Endothelial cell of umbilical vein (primary cell): ENCODE data around the gene CCN5. TPM values are rescaled to one million over a fixed set of nuclear protein-coding genes. Genes with fewer than 3 reads are reported as not detected.

Experiments used
- BruUV-seq: library from RNA; stranded (reverse); fragments of 400-500 nt; replicated peaks from 2 replicates; lab custom pipeline; 2021; lab: Mats Ljungman, UMichigan
- CTCF ChIA-PET: fragments of 300-600, 350-600 bp; sonication (Branson Sonifier 250); formaldehyde crosslinking; loops from one replicate; lab custom pipeline; 2021; ENCODE audit warnings: antibody characterized with exemption, inconsistent platforms; lab: Charles Lee
- POLR2A ChIA-PET: fragments of 300-600, 350-600 bp; sonication (Branson Sonifier 250); formaldehyde crosslinking; loops from one replicate; lab custom pipeline; 2021; ENCODE audit warnings: antibody characterized with exemption, inconsistent platforms; lab: Charles Lee
- DNase-seq: peaks from one replicate; pipeline ENCODE4 v3.0.0-alpha.2; 2011; ENCODE audit warnings: low read depth, low spot score
- FAIRE-seq: peaks from 2 replicates; lab custom pipeline; 2011; peaks lifted over from hg19 to GRCh38; lab: Jason Lieb, UNC
- H2AFZ ChIP-seq: 2 replicates; pipeline ENCODE4 v1.6.0; 2012; ENCODE audit warnings: low read depth, low read length, control low read depth, inconsistent platforms
- H3K27ac ChIP-seq: 2 replicates; pipeline ENCODE4 v1.5.1; 2011; ENCODE audit warnings: low read depth, mild to moderate bottlenecking, control low read depth, low read length, moderate library complexity; ENCODE audit not compliant: insufficient read depth
- H3K27me3 ChIP-seq, 2 experiments: 2 replicates each; pipeline versions ENCODE4 v1.6.0 to v1.6.1; 2011; ENCODE audit warnings: low read length in 2 of 2, mixed read lengths in 1 of 2; ENCODE audit not compliant: control insufficient read depth in 2 of 2, insufficient read depth in 2 of 2
- H3K36me3 ChIP-seq, 2 experiments: 2 replicates in 1 of 2; 3 replicates in 1 of 2; pipeline ENCODE4 v1.5.1; 2011; ENCODE audit warnings: low read length in 2 of 2, mild to moderate bottlenecking in 1 of 2, moderate library complexity in 1 of 2; ENCODE audit not compliant: control insufficient read depth in 2 of 2, insufficient read depth in 2 of 2; ENCODE audit errors: extremely low read depth in 1 of 2
- H3K4me1 ChIP-seq: 3 replicates; pipeline ENCODE4 v1.5.1; 2011; ENCODE audit warnings: mild to moderate bottlenecking, low read length; ENCODE audit not compliant: control insufficient read depth, insufficient read depth; ENCODE audit errors: extremely low read depth
- H3K4me2 ChIP-seq: 2 replicates; pipeline ENCODE4 v1.6.1; 2011; ENCODE audit warnings: low read length, control low read depth, mixed read lengths; ENCODE audit not compliant: insufficient read depth
- H3K4me3 ChIP-seq, 3 experiments: fragments of 200-600 bp in 1 of 3; sonication (generic), shearing (Covaris generic) in 1 of 3; replicated peaks in 1 of 3; 2 replicates each; pipeline ENCODE4 v1.5.1; 2011 to 2016; ENCODE audit warnings: control low read depth in 3 of 3, low read length in 3 of 3, mild to moderate bottlenecking in 2 of 3, inconsistent platforms in 1 of 3, low read depth in 1 of 3, moderate library complexity in 1 of 3; ENCODE audit not compliant: insufficient read depth in 1 of 3
- H3K79me2 ChIP-seq: 2 replicates; pipeline ENCODE4 v1.6.0; 2012; ENCODE audit warnings: low read length, inconsistent platforms; ENCODE audit not compliant: control insufficient read depth, insufficient read depth
- H3K9ac ChIP-seq: replicated peaks from 2 replicates; pipeline ENCODE3; 2011; ENCODE audit warnings: low read length, control low read depth; ENCODE audit not compliant: insufficient read depth; ENCODE audit errors: extremely low read depth
- H3K9me1 ChIP-seq: replicated peaks from 3 replicates; pipeline ENCODE4 v1.6.0; 2011; ENCODE audit warnings: mild to moderate bottlenecking, low read length; ENCODE audit not compliant: control insufficient read depth, insufficient read depth; ENCODE audit errors: extremely low read depth
- H3K9me3 ChIP-seq: replicated peaks from 2 replicates; pipeline ENCODE4 v1.5.1; 2012; ENCODE audit warnings: low read length, inconsistent platforms; ENCODE audit not compliant: control insufficient read depth, insufficient read depth
- H4K20me1 ChIP-seq: replicated peaks from 2 replicates; pipeline ENCODE3; 2011; ENCODE audit warnings: mild to moderate bottlenecking, low read length; ENCODE audit not compliant: control insufficient read depth, insufficient read depth; ENCODE audit errors: extremely low read depth
- CTCF ChIP-seq, 2 donors: IDR thresholded peaks; 1 replicate in 1 of 2; 2 replicates in 1 of 2; pipeline ENCODE4 v1.5.1; 2011; ENCODE audit warnings: low read length in 2 of 2, mild to moderate bottlenecking in 2 of 2, moderate library complexity in 2 of 2, control low read depth in 1 of 2, inconsistent platforms in 1 of 2, low read depth in 1 of 2; ENCODE audit not compliant: insufficient read depth in 1 of 2; ENCODE audit errors: extremely low read depth in 1 of 2
- EZH2 ChIP-seq: IDR thresholded peaks from 2 replicates; pipeline ENCODE4 v1.6.1; 2012; ENCODE audit warnings: borderline replicate concordance, low read depth, mild to moderate bottlenecking, moderate library complexity, low read length, inconsistent platforms; ENCODE audit not compliant: severe bottlenecking
- FOS ChIP-seq: IDR thresholded peaks from 2 replicates; pipeline ENCODE4 v1.6.1; 2011; ENCODE audit warnings: mild to moderate bottlenecking, low read length, moderate library complexity, borderline replicate concordance; ENCODE audit not compliant: insufficient read depth
- JUN ChIP-seq: IDR thresholded peaks from 2 replicates; pipeline ENCODE4 v1.6.1; 2011; ENCODE audit warnings: borderline replicate concordance, low read depth; ENCODE audit not compliant: insufficient read length, insufficient read depth
- MAX ChIP-seq: IDR thresholded peaks from 2 replicates; pipeline ENCODE4 v1.6.1; 2011; ENCODE audit not compliant: insufficient read depth, insufficient read length
- MYC ChIP-seq: IDR thresholded peaks from one replicate; pipeline ENCODE4 v1.6.1; 2011; ENCODE audit warnings: mild to moderate bottlenecking, low read depth, low read length
- POLR2AphosphoS5 ChIP-seq: IDR thresholded peaks from 2 replicates; pipeline ENCODE4 v1.6.1; 2012; ENCODE audit warnings: low read depth, mild to moderate bottlenecking, control low read depth, low read length, moderate library complexity; ENCODE audit not compliant: insufficient read depth
- dilution Hi-C: fragments of 300-500 bp; cut with MboI; formaldehyde crosslinking; loops from one replicate; pipeline ENCODE4 v1.15.0; 2019; ENCODE audit warnings: low sequenced_read_pairs; ENCODE audit not compliant: extremely low pct_ligation_motif_present
- intact Hi-C: fragments of 100-400 bp; cut with micrococcal nuclease; formaldehyde crosslinking; loops from one replicate; pipeline ENCODE4 v1.10.0; 2022
- polyA plus RNA-seq, 4 experiments: library from polyadenylated mRNA; depleted of rRNA in 3 of 4; stranded (reverse) in 3 of 4; unstranded in 1 of 4; fragments of >200 nt; gene quantifications; 2 replicates each; pipeline versions ENCODE4 v1.2.1 to v1.2.3, GENCODE V29; 2011 to 2012; ENCODE audit warnings: missing spikeins in 1 of 4
- total RNA-seq: library from RNA; stranded (reverse); gene quantifications from 2 replicates; pipeline ENCODE4 v1.2.3, GENCODE V29; 2021

CCN5 gene
- total and polyA plus RNA-seq, 2 donors (not counting 3 experiments of a cell fraction or from before 2014, with no cell fraction given), result 0.03 TPM; not detected in 1

- FAIRE-seq (no peak), DNase-seq (no peak)
- Histone ChIP-seq H3K79me2 (no peaks in the 10 kb centered on the region), H4K20me1 (no peaks in the 10 kb centered on the region), H3K27ac (no peak overlapping the region), H2AFZ (no peak overlapping the region), H3K27me3 (no peaks in the 10 kb centered on the region), H3K4me1 (no peaks in the 10 kb centered on the region), H3K36me3 (no peaks in the 10 kb centered on the region), H3K9ac (no peak overlapping the region), H3K9me3 (no peaks in the 10 kb centered on the region), H3K9me1 (no peaks in the 10 kb centered on the region), H3K4me2 (no peak overlapping the region), H3K4me3 (no peak overlapping the region)
- TF ChIP-seq EZH2 (no peak), JUN (no peak), MYC (no peak), MAX (no peak), POLR2AphosphoS5 (no peak), FOS (no peak)
- POLR2A ChIA-PET, result no interaction called here
- dilution Hi-C loops (no loop called here), intact Hi-C loops (no loop called here)
- BruUV-seq, result no TSS peak
- CTCF ChIA-PET, result interaction anchor here (1.4 kb wide), 1 partner anchor 8 kb away, joined by 5 read pairs; no protein-coding TSS in a partner anchor
Measured at GRCh38 chr20:44768854-44769480, 53.8 kb downstream of the CCN5 start.

- Histone ChIP-seq H3K9me1 (no peaks in the 10 kb centered on the region), H3K27ac (no peak overlapping the region), H3K79me2 (no peaks in the 10 kb centered on the region), H3K4me2 (no peak overlapping the region), H3K4me1 (no peaks in the 10 kb centered on the region), H3K9me3 (no peaks in the 10 kb centered on the region), H3K4me3 (no peak overlapping the region), H2AFZ (no peak overlapping the region), H3K27me3 (no peaks in the 10 kb centered on the region), H3K9ac (no peak overlapping the region), H4K20me1 (no peaks in the 10 kb centered on the region), H3K36me3 (no peaks in the 10 kb centered on the region)
- no TSS peak for BruUV-seq
- intact Hi-C loops (no loop called here), dilution Hi-C loops (no loop called here)
- no peak for TF ChIP-seq CTCF (IDR thresholded peaks at IDR 0.05; ENCODE audit: extremely low read depth in 1 of 2, insufficient read depth in 1 of 2, low read depth in 1 of 2, low read length in 2 of 2)
- TF ChIP-seq MYC, result no peak
- TF ChIP-seq EZH2, result no peak
- ChIA-PET CTCF (no interaction called here), POLR2A (no interaction called here)
- DNase-seq (no peak), FAIRE-seq (no peak)
Measured at GRCh38 chr20:44769481-44769863, 54.3 kb downstream of the CCN5 start.
